ENCODE measurements around the gene PKP1.

PKP1 gene

DNA sequence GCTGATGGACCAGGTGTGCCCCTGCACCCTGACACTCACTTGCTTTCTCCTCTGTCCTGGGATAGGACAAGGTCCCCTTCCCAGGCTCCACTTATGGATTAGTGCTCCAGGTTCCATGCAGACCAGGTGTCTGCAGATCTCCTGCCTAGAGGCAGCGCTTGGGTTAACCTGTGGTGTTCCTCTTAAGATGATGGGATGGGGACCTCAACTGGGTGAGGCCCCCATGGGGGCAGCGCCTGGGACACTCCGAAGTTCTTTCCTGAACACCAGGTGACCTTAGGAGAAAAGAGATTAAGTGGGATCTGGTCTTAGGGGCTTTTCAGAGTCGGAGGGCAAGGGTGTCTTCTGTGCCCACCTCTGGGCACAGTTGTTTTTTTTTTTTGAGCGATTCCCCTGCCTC, 72.9 kb downstream of the PKP1 start:
- DNase-seq: no peak

DNA sequence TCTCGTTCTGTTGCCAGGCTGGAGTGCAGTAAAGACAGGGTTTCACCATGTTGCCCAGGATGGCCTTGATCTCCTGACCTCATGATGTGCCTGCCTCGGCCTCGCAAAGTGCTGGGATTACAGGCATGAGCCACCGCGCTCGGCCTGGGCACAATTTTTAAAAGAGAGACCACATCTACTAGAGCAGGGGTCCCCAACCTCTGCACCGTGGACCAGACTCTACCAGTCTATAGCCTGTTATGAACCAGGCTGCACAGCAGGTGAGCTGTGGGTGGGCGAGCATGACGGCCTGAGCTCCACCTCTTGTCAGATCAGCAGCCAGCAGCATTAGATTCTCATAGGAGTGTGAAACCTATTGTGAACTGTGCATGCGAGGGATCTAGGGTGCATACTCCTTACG, 73.4 kb downstream of the PKP1 start:
- no peak for DNase-seq

DNA sequence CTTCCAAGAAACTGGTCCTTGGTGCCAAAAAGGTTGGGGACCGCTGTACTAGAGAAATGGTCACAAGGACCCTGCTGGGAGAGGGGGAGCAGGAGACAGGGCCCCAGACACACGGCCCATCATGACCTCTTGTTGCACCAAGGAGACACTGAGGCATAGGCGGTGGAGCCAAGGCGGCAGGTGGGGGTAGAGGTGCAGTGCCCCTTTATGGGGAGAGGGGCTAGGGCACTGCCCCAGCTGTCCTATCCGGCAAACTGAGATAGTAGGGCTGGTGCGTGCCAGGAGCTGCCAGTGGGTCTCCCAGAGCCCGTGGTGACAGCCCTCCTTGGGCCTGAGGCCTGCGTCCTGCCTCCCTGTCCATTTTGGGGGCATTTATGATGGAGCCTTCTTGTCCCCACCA, 73.9 kb downstream of the PKP1 start:
- no peak for DNase-seq

DNA sequence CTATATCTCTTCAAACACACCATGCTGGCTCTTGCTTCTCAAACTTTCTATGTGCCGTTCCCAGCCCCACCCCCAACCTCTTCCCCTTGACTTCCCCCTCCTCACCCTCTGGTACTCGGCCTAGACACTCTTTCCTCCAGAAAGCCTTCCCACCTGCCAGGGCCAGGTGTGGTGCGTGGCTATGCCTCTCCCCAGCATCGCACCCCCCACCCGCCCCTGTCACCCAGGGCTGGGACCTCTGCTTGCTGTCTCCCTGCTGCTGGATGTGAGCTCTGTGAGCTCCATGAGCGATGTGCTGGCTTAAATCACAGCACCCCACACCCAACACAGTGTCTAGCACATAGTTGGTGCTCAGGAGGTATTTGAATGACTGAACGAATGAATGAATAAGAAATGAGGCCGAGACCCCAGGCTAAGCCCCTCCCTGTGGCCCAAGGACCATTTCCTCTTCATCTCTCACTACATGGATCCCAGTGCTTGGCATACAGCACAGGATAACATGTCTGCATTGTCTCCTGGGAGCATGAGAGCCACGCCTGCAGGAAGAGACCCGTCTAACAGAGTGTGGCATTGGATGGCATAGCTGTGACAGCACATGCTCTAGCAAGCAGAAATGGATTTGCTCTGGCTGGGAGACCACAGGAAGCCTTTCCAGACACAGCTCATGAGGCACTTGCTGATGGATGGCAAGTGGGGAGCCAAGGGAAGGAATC, 74.5 kb downstream of the PKP1 start:
- DNase-seq: peak; percentile 11

DNA sequence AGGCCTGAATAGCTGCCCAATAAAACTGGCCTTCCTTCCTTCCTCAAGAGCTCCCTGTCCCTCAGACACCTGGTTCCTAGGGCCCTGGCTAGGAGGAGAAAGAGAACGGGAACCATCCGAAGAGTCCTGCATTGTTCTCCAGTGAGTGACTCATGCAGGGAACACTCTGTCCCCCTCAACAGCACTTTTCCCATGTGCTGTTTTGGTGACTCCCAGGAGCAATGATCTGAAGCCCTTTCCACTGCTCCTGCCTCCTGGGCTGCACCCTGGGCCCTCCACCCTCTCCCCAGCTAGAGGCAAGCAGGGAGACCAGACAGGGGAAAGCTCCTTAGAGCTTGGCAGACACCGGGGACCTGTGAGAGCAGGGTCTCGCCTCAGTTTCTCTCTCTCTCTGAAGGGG, 75.3 kb downstream of the PKP1 start:
- DNase-seq: no peak

DNA sequence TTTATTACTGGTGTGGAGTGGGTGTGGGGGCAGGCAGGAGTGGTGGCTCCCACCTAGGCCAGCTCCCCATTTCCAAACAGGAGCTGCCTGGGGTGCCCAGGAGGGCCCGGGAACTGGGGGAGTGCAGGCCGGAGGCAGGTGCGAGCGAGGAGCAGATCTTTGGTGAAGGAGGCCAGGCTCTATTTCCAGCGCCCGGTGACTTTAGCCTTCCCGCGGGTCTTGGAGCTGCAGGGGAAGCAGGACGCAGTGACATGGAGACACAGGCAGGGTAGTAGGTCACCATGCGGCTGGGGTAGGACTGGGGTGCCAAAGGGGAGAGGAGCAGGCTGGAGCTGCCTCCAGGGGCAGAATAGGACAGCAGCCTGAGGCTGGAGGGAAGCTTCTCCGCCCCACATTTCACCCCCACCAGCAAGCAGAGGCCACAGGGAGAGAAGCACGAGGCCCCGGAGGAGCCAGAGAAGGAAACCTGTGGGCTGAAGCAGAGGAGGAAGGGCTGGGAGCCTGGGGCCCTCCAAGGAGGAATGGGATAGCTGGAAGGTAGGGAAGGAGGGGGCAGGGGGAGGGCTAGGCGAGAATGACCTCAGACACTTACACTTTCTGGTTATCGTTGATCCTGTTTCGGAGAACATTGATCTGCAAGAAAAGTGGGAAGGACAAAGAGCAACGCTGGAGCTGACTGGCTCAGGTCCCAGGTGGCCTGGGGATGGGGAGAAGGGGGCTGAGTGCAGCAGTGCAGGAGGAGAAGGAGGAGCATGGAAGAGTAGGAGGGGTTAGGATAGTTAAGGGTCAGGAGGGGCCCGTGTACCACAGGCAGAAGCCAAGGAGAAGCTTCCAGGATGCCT, 75.9 kb downstream of the PKP1 start:
- peak; percentile 12 for DNase-seq

DNA sequence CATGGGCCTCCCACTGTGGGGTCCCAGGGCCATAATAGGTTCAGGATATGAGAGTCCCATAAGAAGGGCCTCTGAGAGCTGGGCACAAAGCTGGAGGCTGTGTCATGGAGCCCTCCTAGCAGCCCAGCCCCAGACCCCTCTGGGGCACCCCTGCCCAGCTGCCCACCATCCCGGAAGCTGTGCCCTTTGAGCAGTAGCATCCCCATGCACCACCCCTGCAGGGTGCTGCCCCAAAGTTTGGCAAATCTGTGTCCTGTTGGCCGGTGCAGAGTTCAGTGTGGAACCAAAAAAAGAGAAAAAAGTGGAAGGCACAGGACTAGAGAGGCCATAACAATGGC, 76.5 kb downstream of the PKP1 start:
- no peak for DNase-seq

DNA sequence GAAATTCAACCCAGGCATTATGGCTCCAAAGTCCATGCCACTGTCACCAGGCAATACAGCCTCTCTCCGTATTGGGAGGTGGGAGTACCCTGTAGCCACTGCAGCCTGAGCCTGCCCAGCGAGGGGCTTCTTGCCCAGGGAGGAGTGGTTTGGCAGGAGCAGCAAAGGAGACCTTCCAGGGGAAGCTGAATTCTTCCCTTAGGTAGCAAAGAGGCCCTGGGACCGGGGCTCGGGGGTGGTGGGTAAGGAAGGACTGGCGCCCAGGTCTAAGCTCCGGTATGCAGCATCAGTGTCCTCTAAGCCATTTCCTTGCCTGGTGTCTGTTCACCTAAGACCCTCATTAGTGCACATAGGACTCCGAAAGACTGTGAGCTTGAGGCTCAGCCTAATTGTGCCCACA, 77.2 kb downstream of the PKP1 start:
- DNase-seq: no peak

DNA sequence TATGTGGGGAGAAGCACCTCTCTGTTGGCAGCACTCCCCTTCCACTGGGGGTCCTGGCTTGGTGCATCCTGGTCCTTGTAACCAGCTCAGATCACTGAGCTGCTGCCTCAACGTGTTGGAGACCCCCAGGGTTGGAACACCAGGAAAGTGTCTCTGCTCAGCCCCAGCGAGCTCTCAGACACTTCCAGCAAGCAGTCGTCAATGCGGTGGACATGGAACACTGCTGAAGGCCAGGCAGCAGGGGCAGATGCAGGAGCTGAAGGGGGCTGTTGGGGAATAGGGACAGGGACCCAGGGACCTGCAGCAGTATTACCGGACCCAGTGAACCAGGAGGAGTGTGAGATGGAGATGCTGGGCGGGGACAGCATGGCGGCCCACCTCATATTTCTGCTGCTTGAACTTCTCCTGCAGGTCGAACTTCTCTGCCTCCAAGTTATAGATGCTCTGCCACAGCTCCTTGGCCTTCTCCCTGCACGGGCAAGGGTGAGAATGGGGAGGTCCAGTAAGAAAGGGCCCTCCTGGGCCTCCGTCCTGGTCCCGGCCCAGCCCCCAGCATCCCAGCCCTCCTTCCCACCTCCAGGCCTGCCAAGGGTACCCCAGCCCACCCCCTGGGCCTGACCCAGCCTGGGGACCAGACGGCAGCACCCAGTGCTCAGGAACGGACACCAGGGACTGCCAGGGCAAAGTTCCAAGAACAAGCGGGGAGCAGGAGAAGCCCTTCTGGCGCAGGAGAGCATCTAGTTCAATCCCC, 77.8 kb downstream of the PKP1 start:
- DNase-seq: no peak

DNA sequence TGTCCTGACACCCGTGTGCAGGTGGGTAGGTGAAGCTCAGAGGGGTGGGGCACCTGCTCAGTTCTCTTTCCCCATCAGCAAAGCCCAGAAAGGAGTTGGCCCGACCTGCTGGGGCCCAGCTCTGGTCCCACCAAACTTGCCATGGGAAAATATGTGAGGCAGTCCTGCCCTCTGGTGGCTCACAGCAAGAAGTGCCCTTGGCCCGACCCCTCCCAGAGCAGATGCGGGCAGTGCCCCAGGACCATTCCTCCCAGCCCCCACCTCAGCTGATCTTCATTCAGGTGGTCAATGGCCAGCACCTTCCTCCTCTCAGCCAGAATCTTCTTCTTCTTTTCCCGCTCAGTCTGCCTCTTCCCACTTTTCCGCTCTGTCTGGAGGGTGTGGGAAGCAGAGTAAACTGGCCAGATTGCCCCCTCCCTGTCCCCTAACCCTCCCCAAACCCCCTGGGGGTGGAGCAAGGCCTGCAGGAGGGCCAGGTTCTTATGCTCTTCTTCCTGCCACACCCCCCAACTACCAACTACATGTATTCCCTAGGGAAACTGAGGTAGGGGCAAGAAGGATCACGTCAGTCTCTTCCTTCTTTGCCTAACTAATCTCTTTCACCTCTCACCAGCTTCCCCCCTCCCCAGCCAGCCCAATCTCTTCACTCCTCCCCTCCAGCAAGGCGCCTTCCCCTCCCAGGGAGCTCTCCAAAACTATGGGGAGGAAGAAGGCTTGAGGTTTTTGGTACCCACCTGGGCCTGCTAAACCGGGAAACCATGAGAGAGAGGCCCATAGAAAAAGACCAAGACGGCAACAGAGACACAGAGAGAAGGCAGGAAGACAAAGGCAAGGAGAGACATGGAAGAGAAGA, 78.6 kb downstream of the PKP1 start:
- peak; percentile 73 for DNase-seq

DNA sequence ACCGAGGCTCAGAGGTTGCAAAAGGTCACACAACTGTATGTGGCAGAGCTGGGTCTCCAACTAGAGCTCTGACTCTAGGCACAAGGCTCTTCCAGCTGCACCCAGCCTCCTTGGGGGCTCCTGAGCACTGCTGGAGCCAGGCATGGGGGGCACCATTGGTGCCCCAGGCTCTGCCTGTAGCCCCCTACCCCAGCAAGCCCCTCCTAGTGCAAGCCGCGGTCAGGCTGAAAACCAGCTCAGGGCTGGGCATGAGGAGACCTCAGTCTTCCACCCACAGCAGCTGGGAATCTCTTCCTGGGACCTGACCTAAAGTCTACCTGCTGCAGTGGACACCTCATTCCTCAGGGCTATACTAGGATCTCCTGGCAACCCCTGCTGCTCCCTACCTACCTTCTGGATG, 79.6 kb downstream of the PKP1 start:
- DNase-seq: no peak

DNA sequence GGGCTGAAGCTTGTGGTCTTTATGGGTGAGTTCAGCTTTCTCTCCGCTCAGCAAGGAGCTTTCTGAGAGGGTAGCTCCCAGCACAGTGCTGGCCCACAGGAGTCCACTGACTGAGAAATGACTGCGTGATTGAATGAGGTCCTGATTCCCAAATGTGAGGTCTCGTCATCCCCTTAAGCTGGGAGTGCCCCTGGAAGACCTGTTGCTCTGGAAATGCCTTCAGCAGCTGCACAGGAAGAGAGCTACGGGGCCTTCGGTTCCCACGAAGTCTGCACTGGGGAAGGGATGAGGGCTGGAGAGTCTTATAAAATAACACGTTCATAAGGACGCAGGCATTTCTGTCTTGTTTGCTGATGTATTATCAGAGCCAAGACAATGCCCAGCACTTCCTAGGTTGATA, 80.2 kb downstream of the PKP1 start:
- DNase-seq: no peak

DNA sequence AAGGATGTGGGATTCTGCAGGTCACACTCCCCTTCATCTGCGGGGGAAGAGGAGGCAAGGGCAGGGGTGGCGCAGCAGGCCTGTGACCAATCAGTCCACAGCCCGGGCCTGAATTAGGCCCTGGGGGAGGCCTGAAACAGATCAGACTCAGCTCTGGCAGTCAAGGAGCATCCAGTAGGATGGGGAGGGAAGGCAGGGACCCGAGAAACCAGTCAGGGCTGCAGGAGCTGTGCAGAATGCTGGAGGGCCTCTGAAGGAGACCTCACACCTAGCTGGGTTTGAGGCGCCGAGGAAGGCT, 81.5 kb downstream of the PKP1 start:
- DNase-seq: no peak

DNA sequence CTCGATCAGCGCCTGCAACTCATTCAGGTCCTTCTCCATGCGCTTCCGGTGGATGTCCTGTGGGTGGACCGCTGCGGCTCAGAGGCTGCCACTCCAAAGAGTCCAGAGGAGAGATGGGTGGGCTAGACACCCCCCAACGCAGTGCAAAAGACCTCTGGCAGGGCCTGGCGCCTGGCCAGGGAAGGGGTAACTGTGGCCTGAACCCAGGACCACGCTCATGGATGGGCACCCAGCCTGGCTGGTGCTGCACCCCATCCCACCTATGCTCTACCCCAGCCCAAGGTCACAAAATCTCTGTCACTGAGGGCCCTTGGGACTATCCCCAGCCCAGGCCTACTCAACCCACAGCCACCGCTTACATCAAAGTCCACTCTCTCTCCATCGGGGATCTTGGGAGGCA, 81.9 kb downstream of the PKP1 start:
- no peak for DNase-seq

DNA sequence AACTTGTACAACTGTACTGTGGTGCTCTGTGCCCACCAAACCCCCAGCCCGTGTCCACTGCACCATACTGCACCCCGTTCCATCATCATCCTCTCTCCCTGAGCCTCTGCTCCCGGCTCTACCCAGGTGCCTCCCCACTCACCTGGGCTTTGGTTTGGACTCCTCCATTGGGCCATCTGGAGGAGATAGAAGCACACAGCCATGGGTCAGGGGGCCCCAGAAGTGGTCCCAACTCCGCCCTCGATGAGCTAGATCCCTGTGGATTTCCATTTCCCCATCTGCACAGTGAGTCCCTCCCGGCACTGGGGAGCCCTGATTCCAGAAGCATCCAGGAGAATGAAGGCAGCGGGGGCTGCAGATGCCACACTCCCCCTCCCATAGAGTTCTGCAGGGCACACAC, 83.4 kb downstream of the PKP1 start:
- DNase-seq: no peak

DNA sequence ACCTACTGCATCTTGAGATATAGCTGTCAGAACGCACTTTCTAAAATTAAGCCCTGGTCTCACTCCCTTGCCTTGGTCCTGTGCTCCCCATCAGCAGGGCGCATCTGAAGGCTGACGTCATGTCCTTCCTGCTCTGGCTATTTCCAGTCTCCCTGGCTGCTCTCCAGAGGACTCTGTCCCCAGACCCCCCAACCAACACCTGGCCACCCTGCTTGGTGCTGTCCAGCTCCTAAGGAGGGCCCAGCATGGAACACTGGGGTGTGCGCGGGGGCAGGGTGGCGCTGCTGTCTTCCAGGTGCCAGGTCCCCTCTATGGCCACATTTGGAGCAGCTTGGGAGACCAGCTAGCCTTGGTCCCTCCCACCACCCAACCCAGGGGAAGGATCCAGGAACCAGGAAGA, 85.9 kb downstream of the PKP1 start:
- no peak for DNase-seq

DNA sequence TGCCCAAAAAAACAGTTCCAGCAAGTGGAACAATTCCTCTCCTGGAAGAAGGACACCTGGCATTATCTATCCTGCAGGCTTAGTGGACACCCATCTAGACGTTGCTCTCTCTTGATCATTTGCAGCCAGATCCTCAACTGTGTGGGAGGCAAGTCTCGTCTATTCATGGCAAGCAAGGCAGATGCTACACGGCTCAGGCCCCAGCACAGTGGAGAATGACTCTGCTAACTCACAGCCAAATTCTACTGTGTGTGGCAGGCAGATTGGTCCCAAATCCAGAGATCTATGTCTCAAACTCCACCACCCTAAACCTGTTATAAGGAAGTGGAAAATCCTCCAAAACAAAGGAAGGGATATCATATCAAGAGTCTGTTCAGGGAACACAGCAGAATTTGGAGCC, 87.2 kb downstream of the PKP1 start:
- DNase-seq: no peak

DNA sequence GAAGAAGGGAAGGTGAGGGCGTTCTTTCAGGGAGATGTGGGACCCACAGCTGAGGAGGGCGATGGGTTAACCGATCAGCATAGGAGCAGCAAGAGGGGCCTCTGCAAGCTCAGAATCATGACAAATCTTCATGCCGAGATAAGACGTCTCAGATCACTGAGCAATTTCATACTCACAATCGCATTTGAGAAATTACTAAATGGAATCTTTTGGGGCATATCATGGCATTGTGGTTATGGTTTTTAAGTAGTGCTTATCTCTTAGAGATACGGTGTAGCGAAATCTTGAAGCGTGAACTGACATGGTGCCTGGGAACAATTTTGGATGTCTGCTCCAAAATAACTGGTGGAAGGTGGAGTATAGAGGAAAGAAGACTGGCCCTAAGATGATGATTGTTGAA, 88.0 kb downstream of the PKP1 start:
- DNase-seq: no peak

DNA sequence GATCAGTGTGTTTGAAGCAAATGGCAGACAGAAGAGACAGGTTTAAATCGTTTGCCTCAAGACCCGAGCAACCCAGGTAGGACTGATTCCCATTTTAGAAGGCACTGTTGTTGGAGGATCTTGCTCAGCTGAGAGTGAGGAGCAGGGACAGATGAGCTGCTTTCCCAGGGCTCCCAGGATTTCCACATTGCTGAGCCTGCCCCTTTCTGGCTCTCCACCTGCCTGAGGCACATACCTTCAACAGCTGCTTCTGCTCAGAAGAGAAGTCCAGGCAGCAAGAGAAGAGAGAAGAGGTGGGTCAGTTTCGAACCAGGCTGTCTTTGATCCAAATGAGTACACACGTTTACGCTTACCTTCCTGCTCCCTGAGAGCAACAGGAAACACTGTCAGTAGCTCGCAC, 88.5 kb downstream of the PKP1 start:
- no peak for DNase-seq

DNA sequence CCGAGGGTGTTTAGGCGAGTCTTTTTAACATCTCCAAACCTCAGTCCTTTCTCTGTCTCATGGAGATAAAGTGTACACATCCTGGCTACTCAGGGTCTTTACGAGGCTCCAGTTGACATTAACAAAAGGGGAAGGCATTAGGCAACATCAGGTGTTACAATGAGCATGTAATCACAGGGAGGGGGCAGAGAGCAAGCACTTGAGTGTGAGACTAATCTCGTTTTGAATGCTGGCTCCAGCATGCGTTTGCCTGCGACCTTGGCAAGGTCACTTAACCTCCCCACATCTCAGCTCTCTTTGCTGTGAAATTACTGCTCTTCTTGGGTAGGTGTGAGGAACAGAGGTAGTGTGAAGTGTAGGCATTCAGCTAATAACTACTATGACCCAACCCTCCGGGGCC, 91.1 kb downstream of the PKP1 start:
- DNase-seq: peak; percentile 66

DNA sequence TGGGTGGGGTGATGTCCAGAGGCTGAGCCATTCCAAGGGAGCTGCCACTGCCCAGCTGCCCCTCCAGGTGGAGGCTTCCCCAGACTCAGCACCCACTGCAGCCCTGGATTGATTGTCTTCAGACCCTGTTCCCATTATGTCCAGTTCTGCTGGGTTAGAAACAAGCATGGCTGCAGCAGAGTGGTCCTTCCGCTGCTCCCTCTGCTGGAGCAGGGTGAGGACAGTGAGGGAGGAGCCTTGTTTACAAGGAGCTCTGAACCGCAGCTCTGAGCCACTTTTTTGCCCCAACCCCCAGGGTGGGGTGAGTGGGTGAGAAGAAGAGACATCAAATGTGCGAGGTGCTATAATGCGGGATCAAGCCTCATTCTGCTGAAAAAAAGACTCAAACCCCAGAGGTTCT, 91.9 kb downstream of the PKP1 start:
- no peak for DNase-seq

DNA sequence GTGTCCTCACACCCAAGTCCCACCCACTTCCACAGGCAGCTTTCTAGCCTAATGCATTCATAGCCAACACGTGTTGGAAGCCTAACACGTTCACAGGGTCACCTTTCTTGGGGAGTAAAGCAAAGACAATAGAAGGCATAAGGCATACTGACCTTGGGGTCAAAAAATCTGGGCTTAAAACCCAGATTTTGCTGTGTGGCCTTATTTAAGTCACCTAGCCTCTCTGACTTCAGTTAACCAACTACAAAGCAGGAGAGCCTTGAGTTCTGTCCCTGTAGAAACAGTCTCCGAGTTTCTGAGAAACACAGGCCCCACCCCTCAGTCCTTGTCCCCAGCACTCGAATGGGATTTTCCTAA, 92.8 kb downstream of the PKP1 start:
- DNase-seq: no peak

Data from NCI-H1436 (cell line).